ENCODE measurements around the gene YWHAB. TPM values are rescaled to one million over a fixed set of nuclear protein-coding genes. Genes with fewer than 3 reads are reported as not detected.

YWHAB gene
- total and polyA plus RNA-seq, 2 donors (not counting 1 experiment from before 2014, with no cell fraction given) = 80.3 to 200 TPM

DNA sequence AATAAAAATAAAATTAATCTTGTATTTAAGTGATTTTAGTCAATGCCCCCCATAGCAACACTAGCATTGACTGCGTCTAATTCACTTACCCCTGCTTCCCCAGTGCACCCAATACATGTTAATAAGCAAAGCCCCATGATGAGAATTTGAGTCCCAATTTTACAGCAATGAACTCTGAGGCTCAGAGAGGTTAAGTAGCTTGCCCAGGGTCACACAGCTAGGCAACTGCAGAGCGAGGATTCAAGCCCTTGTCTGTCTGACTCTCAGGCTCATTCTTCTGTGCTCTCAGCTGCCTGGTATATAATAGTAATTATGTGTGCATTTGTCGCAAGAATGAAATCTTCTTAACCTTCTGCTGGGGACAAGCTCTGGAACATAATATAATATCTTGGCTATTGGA is 32.8 kb downstream of the YWHAB start:
- Histone ChIP-seq H3K27ac (ENCODE audit: low read length in 2 of 2) (no peak overlapping the region), H3K9me3 (ENCODE audit: control extremely low read depth in 1 of 3, control insufficient read depth in 2 of 3, insufficient read depth in 1 of 3, low read length in 2 of 3) (no peaks in the 10 kb centered on the region), H3K4me2 (replicated peaks; ENCODE audit: low read depth, low read length, poor library complexity, severe bottlenecking) (no peak overlapping the region), H3K27me3 (replicated peaks in 1 of 4; ENCODE audit: control extremely low read depth in 1 of 4, control insufficient read depth in 3 of 4, insufficient read depth in 4 of 4, low read length in 3 of 4) (no peaks in the 10 kb centered on the region), H3K36me3 (replicated peaks in 1 of 2; ENCODE audit: control extremely low read depth in 1 of 2, control insufficient read depth in 1 of 2, extremely low read depth in 1 of 2, insufficient read depth in 2 of 2, low read length in 1 of 2) (peaks cover 3 to 27% of the 10 kb centered on the region in 2 experiments), H4K20me1 (ENCODE audit: control insufficient read depth, insufficient read depth, low read length, poor library complexity, severe bottlenecking) (no peaks in the 10 kb centered on the region), H2AFZ (ENCODE audit: insufficient read depth, low read depth, low read length, poor library complexity, severe bottlenecking) (no peak overlapping the region), H3K4me1 (ENCODE audit: control insufficient read depth in 2 of 2, insufficient read depth in 2 of 2, low read length in 2 of 2) (no peaks in the 10 kb centered on the region), H3K4me3 (ENCODE audit: control extremely low read depth in 1 of 5, extremely low read depth in 1 of 5, insufficient read depth in 1 of 5, low read depth in 2 of 5, low read length in 4 of 5) (no peak overlapping the region), H3K79me2 (ENCODE audit: control insufficient read depth, insufficient read depth, low read length) (no peaks in the 10 kb centered on the region), H3K9ac (ENCODE audit: low read length) (no peak overlapping the region)
- H3K27ac Mint-ChIP-seq = no peak overlapping the region
- CTCF ChIA-PET = interaction anchor here (0.8 kb wide), 1 partner anchor 126 kb away, joined by 3 read pairs; no protein-coding TSS in a partner anchor
- 100% methylated on average over 3 of the region's 3 CpGs for WGBS (ENCODE audit: insufficient coverage)
- intact Hi-C loops (cut with micrococcal nuclease) = no loop called here
- no peak for TF ChIP-seq EZH2 (IDR thresholded peaks at IDR 0.05; ENCODE audit: borderline replicate concordance, insufficient read depth, low read depth, low read length, poor library complexity, severe bottlenecking)
- TF ChIP-seq, protein P1, sequence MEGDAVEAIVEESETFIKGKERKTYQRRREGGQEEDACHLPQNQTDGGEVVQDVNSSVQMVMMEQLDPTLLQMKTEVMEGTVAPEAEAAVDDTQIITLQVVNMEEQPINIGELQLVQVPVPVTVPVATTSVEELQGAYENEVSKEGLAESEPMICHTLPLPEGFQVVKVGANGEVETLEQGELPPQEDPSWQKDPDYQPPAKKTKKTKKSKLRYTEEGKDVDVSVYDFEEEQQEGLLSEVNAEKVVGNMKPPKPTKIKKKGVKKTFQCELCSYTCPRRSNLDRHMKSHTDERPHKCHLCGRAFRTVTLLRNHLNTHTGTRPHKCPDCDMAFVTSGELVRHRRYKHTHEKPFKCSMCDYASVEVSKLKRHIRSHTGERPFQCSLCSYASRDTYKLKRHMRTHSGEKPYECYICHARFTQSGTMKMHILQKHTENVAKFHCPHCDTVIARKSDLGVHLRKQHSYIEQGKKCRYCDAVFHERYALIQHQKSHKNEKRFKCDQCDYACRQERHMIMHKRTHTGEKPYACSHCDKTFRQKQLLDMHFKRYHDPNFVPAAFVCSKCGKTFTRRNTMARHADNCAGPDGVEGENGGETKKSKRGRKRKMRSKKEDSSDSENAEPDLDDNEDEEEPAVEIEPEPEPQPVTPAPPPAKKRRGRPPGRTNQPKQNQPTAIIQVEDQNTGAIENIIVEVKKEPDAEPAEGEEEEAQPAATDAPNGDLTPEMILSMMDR (IDR thresholded peaks at IDR 0.05) = no peak
- H3K4me3 Mint-ChIP-seq = no peak overlapping the region
- H3K27me3 Mint-ChIP-seq = no peaks in the 10 kb centered on the region
- no peaks in the 10 kb centered on the region for H3K9me3 Mint-ChIP-seq (ENCODE audit: insufficient read depth)
- no peak for ATAC-seq (ENCODE audit: low read depth)
- no peaks in the 10 kb centered on the region for H3K4me1 Mint-ChIP-seq
- POLR2A ChIA-PET = no interaction called here
- no peak for DNase-seq

DNA sequence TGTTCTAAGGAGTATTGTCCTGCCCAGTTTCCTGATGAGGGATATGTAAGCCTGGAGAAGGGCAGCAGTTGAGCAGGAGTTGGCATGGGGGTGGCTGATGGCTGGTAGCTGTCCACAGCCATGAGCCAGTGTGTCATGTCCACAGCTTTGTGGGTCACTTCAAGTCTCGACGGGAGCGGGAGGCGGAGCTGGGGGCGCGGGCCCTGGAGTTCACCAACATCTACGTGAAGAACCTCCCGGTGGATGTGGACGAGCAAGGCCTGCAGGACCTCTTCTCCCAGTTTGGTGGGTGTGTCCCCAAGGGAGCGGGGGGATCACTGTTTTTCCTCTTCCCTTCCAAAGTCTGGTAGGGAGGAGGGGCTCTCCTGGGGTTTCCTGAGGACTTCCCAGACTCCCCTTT is 33.3 kb downstream of the YWHAB start:
- Histone ChIP-seq H4K20me1 (ENCODE audit: control insufficient read depth, insufficient read depth, low read length, poor library complexity, severe bottlenecking) (no peaks in the 10 kb centered on the region), H3K79me2 (ENCODE audit: control insufficient read depth, insufficient read depth, low read length) (no peaks in the 10 kb centered on the region), H3K4me3 (ENCODE audit: control extremely low read depth in 1 of 5, extremely low read depth in 1 of 5, insufficient read depth in 1 of 5, low read depth in 2 of 5, low read length in 4 of 5) (no peak overlapping the region), H3K4me1 (ENCODE audit: control insufficient read depth in 2 of 2, insufficient read depth in 2 of 2, low read length in 2 of 2) (no peaks in the 10 kb centered on the region), H3K27me3 (replicated peaks in 1 of 4; ENCODE audit: control extremely low read depth in 1 of 4, control insufficient read depth in 3 of 4, insufficient read depth in 4 of 4, low read length in 3 of 4) (no peaks in the 10 kb centered on the region), H3K9ac (ENCODE audit: low read length) (no peak overlapping the region), H3K27ac (ENCODE audit: low read length in 2 of 2) (no peak overlapping the region), H2AFZ (ENCODE audit: insufficient read depth, low read depth, low read length, poor library complexity, severe bottlenecking) (no peak overlapping the region), H3K4me2 (replicated peaks; ENCODE audit: low read depth, low read length, poor library complexity, severe bottlenecking) (no peak overlapping the region), H3K9me3 (ENCODE audit: control extremely low read depth in 1 of 3, control insufficient read depth in 2 of 3, insufficient read depth in 1 of 3, low read length in 2 of 3) (no peaks in the 10 kb centered on the region), H3K36me3 (replicated peaks in 1 of 2; ENCODE audit: control extremely low read depth in 1 of 2, control insufficient read depth in 1 of 2, extremely low read depth in 1 of 2, insufficient read depth in 2 of 2, low read length in 1 of 2) (peaks cover 6 to 29% of the 10 kb centered on the region in 2 experiments)
- no peak overlapping the region for H3K4me3 Mint-ChIP-seq
- DNase-seq (no peak), ATAC-seq (ENCODE audit: low read depth) (no peak)
- ChIA-PET CTCF (interaction anchor here (0.8 kb wide), 1 partner anchor 125 kb away, joined by 3 read pairs; no protein-coding TSS in a partner anchor), POLR2A (no interaction called here)
- H3K4me1 Mint-ChIP-seq = no peaks in the 10 kb centered on the region
- intact Hi-C loops (cut with micrococcal nuclease) = no loop called here
- 100% methylated on average over 2 of the region's 10 CpGs for WGBS (ENCODE audit: insufficient coverage)
- no peak overlapping the region for H3K27ac Mint-ChIP-seq
- no peaks in the 10 kb centered on the region for H3K9me3 Mint-ChIP-seq (ENCODE audit: insufficient read depth)
- no peaks in the 10 kb centered on the region for H3K27me3 Mint-ChIP-seq
- TF ChIP-seq, protein P1 (IDR thresholded peaks at IDR 0.05) = no peak
- no peak for TF ChIP-seq EZH2 (IDR thresholded peaks at IDR 0.05; ENCODE audit: borderline replicate concordance, insufficient read depth, low read depth, low read length, poor library complexity, severe bottlenecking)

Measured in B cell (primary cell).